ENCODE measurements around the gene CACNA2D2. TPM values are rescaled to one million over a fixed set of nuclear protein-coding genes. Genes with fewer than 3 reads are reported as not detected.

The CACNA2D2 gene
- total and polyA plus RNA-seq, 9 donors = 0.95 to 8.6 (median 3.8) TPM

GRCh38 chr3:50448752-50449539 lies 54.5 kb downstream of the CACNA2D2 start:
- H3K9me3 ChIP-seq = no peaks in the 10 kb centered on the region
- TF ChIP-seq, protein P1, sequence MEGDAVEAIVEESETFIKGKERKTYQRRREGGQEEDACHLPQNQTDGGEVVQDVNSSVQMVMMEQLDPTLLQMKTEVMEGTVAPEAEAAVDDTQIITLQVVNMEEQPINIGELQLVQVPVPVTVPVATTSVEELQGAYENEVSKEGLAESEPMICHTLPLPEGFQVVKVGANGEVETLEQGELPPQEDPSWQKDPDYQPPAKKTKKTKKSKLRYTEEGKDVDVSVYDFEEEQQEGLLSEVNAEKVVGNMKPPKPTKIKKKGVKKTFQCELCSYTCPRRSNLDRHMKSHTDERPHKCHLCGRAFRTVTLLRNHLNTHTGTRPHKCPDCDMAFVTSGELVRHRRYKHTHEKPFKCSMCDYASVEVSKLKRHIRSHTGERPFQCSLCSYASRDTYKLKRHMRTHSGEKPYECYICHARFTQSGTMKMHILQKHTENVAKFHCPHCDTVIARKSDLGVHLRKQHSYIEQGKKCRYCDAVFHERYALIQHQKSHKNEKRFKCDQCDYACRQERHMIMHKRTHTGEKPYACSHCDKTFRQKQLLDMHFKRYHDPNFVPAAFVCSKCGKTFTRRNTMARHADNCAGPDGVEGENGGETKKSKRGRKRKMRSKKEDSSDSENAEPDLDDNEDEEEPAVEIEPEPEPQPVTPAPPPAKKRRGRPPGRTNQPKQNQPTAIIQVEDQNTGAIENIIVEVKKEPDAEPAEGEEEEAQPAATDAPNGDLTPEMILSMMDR (IDR thresholded peaks at IDR 0.05) = no peak
- TF ChIP-seq POLR2A (IDR thresholded peaks at IDR 0.05) (no peak), EP300 (IDR thresholded peaks at IDR 0.05) (no peak)
- H3K27me3 ChIP-seq = no peaks in the 10 kb centered on the region
- WGBS, 3 donors = 80 to 85% (median 84%) methylated on average over 13 of the region's 13 CpGs
- intact Hi-C loops (cut with DNase I) = no loop called here
- DNase-seq = no peak
- H3K27ac ChIP-seq = no peak overlapping the region
- no peaks in the 10 kb centered on the region for H3K4me1 ChIP-seq (ENCODE audit: insufficient read depth)
- no peak overlapping the region for H3K4me3 ChIP-seq
- no peaks in the 10 kb centered on the region for H3K36me3 ChIP-seq

- DNase-seq = no peak
- no peaks in the 10 kb centered on the region for H3K27me3 ChIP-seq
Observed at GRCh38 chr3:50447290-50447840, 56.1 kb downstream of the CACNA2D2 start.

DNA sequence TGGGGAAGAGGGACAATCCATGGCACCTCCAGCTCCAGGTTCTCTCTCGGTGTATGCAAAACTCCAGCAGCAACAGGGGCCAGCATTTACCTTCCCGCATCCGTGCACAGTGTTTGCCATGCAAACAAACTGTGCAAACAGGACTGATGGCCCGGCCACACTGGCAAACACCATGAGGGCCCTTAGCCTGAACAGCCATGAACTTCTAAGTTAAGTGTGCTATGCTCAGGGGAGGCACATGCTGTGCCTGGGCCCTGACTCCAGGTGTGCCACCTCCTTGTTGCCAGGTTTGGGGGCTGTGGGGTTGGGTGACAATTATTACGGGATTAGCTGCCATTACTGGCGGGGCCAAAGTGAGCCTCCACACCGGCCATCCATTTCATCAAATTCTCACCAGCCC lies 57.5 kb downstream of the CACNA2D2 start:
- Histone ChIP-seq H3K9me3 (no peaks in the 10 kb centered on the region), H3K27ac (no peak overlapping the region), H3K27me3 (no peaks in the 10 kb centered on the region), H3K4me1 (ENCODE audit: insufficient read depth) (no peaks in the 10 kb centered on the region), H3K36me3 (no peaks in the 10 kb centered on the region), H3K4me3 (no peak overlapping the region)
- DNase-seq = no peak
- 92 to 97% (median 96%) methylated on average over 7 of the region's 7 CpGs for WGBS, 3 donors
- intact Hi-C loops (cut with DNase I) = no loop called here
- TF ChIP-seq POLR2A (IDR thresholded peaks at IDR 0.05) (no peak), EP300 (IDR thresholded peaks at IDR 0.05) (no peak)
- TF ChIP-seq, protein P1 (IDR thresholded peaks at IDR 0.05) = no peak

More at GRCh38 chr3:50447290-50447840, 56.1 kb downstream of the CACNA2D2 start:
- no peaks in the 10 kb centered on the region for H3K4me1 ChIP-seq (ENCODE audit: insufficient read depth)
- 82 to 84% (median 83%) methylated on average over 10 of the region's 10 CpGs for WGBS, 3 donors
- H3K9me3 ChIP-seq = no peaks in the 10 kb centered on the region
- no peak overlapping the region for H3K27ac ChIP-seq
- no peak overlapping the region for H3K4me3 ChIP-seq
- TF ChIP-seq, protein P1 (IDR thresholded peaks at IDR 0.05) = no peak
- TF ChIP-seq EP300 (IDR thresholded peaks at IDR 0.05) = no peak
- no peak for TF ChIP-seq POLR2A (IDR thresholded peaks at IDR 0.05)
- intact Hi-C loops (cut with DNase I) = no loop called here
- no peaks in the 10 kb centered on the region for H3K36me3 ChIP-seq

- WGBS, 3 donors = 91 to 95% (median 93%) methylated on average over 2 of the region's 2 CpGs
- no peaks in the 10 kb centered on the region for H3K27me3 ChIP-seq
- H3K4me3 ChIP-seq = no peak overlapping the region
- H3K27ac ChIP-seq = no peak overlapping the region
- TF ChIP-seq POLR2A (IDR thresholded peaks at IDR 0.05) = no peak
- TF ChIP-seq, protein P1 (IDR thresholded peaks at IDR 0.05) = no peak
- no peak for TF ChIP-seq EP300 (IDR thresholded peaks at IDR 0.05)
- intact Hi-C loops (cut with DNase I) = no loop called here
- no peaks in the 10 kb centered on the region for H3K4me1 ChIP-seq (ENCODE audit: insufficient read depth)
- no peaks in the 10 kb centered on the region for H3K9me3 ChIP-seq
- H3K36me3 ChIP-seq = no peaks in the 10 kb centered on the region
- no peak for DNase-seq
Observed at GRCh38 chr3:50444782-50445181, 58.7 kb downstream of the CACNA2D2 start.
